SU-DHL-6 (cell line): ENCODE measurements around the gene CFAP99.

Source experiments
- H2AFZ ChIP-seq: fragments of 200-600 bp; sonication (generic); 2 replicates; pipeline ENCODE4 v1.6.1; 2014; ENCODE audit warnings: low read depth, mild to moderate bottlenecking, moderate library complexity, mixed read lengths, antibody characterized with exemption, low read length; ENCODE audit not compliant: severe bottlenecking
- H3F3A ChIP-seq: fragments of 200-600 bp; shearing (Covaris generic); 2 replicates; pipeline ENCODE4 v1.6.0; 2016; ENCODE audit warnings: antibody characterized with exemption, mild to moderate bottlenecking; ENCODE audit not compliant: insufficient read depth
- H3K27ac ChIP-seq: fragments of 200-600 bp; sonication (generic); 2 replicates; pipeline ENCODE4 v1.5.1; 2016; ENCODE audit warnings: low read depth, mild to moderate bottlenecking, low read length, moderate library complexity, mixed read lengths
- H3K27me3 ChIP-seq: fragments of 200-600 bp; sonication (generic), shearing (Covaris generic); 2 replicates; pipeline ENCODE4 v1.6.0; 2014; ENCODE audit warnings: mild to moderate bottlenecking, low read length
- H3K36me3 ChIP-seq: fragments of 200-600 bp; sonication (generic); 2 replicates; pipeline ENCODE4 v1.6.1; 2014; ENCODE audit warnings: mild to moderate bottlenecking, low read length, mixed read lengths
- H3K4me2 ChIP-seq: fragments of 300-600, 200-600 bp; shearing (Covaris generic), sonication (generic); 2 replicates; pipeline ENCODE4 v1.6.0; 2014; ENCODE audit warnings: low read length, low read depth, mild to moderate bottlenecking; ENCODE audit not compliant: poor library complexity, severe bottlenecking
- H3K4me3 ChIP-seq: fragments of 200-600 bp; sonication (generic); 2 replicates; pipeline ENCODE4 v1.5.1; 2014; ENCODE audit warnings: antibody characterized with exemption, low read length, mild to moderate bottlenecking, mixed read lengths; ENCODE audit not compliant: insufficient read depth, poor library complexity, severe bottlenecking
- H3K79me2 ChIP-seq: fragments of 200-600 bp; sonication (generic); 2 replicates; pipeline ENCODE4 v1.6.1; 2014; ENCODE audit warnings: mild to moderate bottlenecking, low read length, moderate library complexity; ENCODE audit not compliant: insufficient read depth
- H3K9ac ChIP-seq: fragments of 200-600 bp; sonication (generic); 2 replicates; pipeline ENCODE4 v1.7.0; 2014; ENCODE audit warnings: mild to moderate bottlenecking, low read length
- H3K9me2 ChIP-seq: fragments of 200-600 bp; sonication (generic); replicated peaks from 2 replicates; pipeline ENCODE4 v1.6.1; 2014; ENCODE audit warnings: low read length; ENCODE audit not compliant: insufficient read depth
- H3K9me3 ChIP-seq: fragments of 200-600 bp; sonication (generic); 2 replicates; pipeline ENCODE4 v1.6.1; 2014; ENCODE audit warnings: low read length, mixed read lengths; ENCODE audit not compliant: insufficient read depth
- H4K20me1 ChIP-seq: fragments of 200-600 bp; sonication (generic); 2 replicates; pipeline ENCODE4 v1.6.1; 2014; ENCODE audit warnings: low read depth, mild to moderate bottlenecking, antibody characterized with exemption, low read length, moderate library complexity, mixed read lengths
- CTCF ChIP-seq: fragments of 200-600 bp; sonication (generic); IDR thresholded peaks from one replicate; pipeline ENCODE4 v1.5.1; 2017; ENCODE audit warnings: antibody characterized with exemption, mild to moderate bottlenecking, low read length, moderate library complexity; ENCODE audit not compliant: insufficient read depth, poor library complexity, severe bottlenecking
- EZH2phosphoT487 ChIP-seq: fragments of 200-600 bp; sonication (generic), shearing (Covaris generic); conservative IDR thresholded peaks from 2 replicates; pipeline ENCODE4 v1.6.1; 2018; ENCODE audit warnings: mild to moderate bottlenecking, antibody characterized with exemption, low read length, moderate library complexity, mixed read lengths

CFAP99 gene

GRCh38 chr4:2387218-2387617 lies 31.5 kb upstream of the CFAP99 start:
- no peak overlapping the region for H3K27ac ChIP-seq
- H3K9me2 ChIP-seq, result no peaks in the 10 kb centered on the region
- H3K36me3 ChIP-seq, result no peaks in the 10 kb centered on the region
- no peaks in the 10 kb centered on the region for H3K9me3 ChIP-seq
- H3K79me2 ChIP-seq, result no peaks in the 10 kb centered on the region
- H4K20me1 ChIP-seq, result no peaks in the 10 kb centered on the region
- no peak overlapping the region for H3K9ac ChIP-seq
- H2AFZ ChIP-seq, result no peak overlapping the region
- no peaks in the 10 kb centered on the region for H3K27me3 ChIP-seq
- TF ChIP-seq CTCF, result no peak
- TF ChIP-seq EZH2phosphoT487, result no peak
- no peaks in the 10 kb centered on the region for H3F3A ChIP-seq
- H3K4me2 ChIP-seq, result no peak overlapping the region
- no peak overlapping the region for H3K4me3 ChIP-seq

- H3K36me3 ChIP-seq, result no peaks in the 10 kb centered on the region
- H3K27me3 ChIP-seq, result no peaks in the 10 kb centered on the region
- no peaks in the 10 kb centered on the region for H3K9me3 ChIP-seq
- no peaks in the 10 kb centered on the region for H3K79me2 ChIP-seq
- TF ChIP-seq CTCF (no peak), EZH2phosphoT487 (no peak)
- no peak overlapping the region for H3K27ac ChIP-seq
- H3F3A ChIP-seq, result no peaks in the 10 kb centered on the region
- no peak overlapping the region for H2AFZ ChIP-seq
- no peak overlapping the region for H3K4me2 ChIP-seq
- H3K4me3 ChIP-seq, result no peak overlapping the region
- no peak overlapping the region for H3K9ac ChIP-seq
- H4K20me1 ChIP-seq, result no peaks in the 10 kb centered on the region
- no peaks in the 10 kb centered on the region for H3K9me2 ChIP-seq
Observed at GRCh38 chr4:2387829-2388228, 30.9 kb upstream of the CFAP99 start.

GRCh38 chr4:2388429-2389182 lies 30.1 kb upstream of the CFAP99 start:
- no peak for TF ChIP-seq EZH2phosphoT487
- no peak for TF ChIP-seq CTCF
- Histone ChIP-seq H3K36me3 (no peaks in the 10 kb centered on the region), H3K9ac (no peak overlapping the region), H3K9me3 (no peaks in the 10 kb centered on the region), H3K9me2 (no peaks in the 10 kb centered on the region), H3K79me2 (no peaks in the 10 kb centered on the region), H3K27me3 (no peaks in the 10 kb centered on the region), H3K27ac (no peak overlapping the region), H3K4me2 (no peak overlapping the region), H3F3A (no peaks in the 10 kb centered on the region), H4K20me1 (no peaks in the 10 kb centered on the region), H3K4me3 (no peak overlapping the region), H2AFZ (no peak overlapping the region)
